Stomach smooth muscle (tissue), 2 donors: Measurements from ENCODE around the gene UGT1A3.

Experiments used
- H3K27ac ChIP-seq: one replicate; pipeline ENCODE4 v1.7.0; 2013; ENCODE audit warnings: mild to moderate bottlenecking, low read length, inconsistent platforms
- H3K27me3 ChIP-seq, 2 donors: one replicate each; pipeline ENCODE4 v1.7.0; 2013; ENCODE audit warnings: low read length in 2 of 2; ENCODE audit not compliant: insufficient read depth in 2 of 2, control insufficient read depth in 1 of 2
- H3K36me3 ChIP-seq, 2 donors: one replicate each; pipeline ENCODE4 v1.7.0; 2013; ENCODE audit warnings: low read length in 2 of 2; ENCODE audit not compliant: control insufficient read depth in 2 of 2, insufficient read depth in 2 of 2
- H3K4me1 ChIP-seq: one replicate; pipeline ENCODE4 v1.7.0; 2013; ENCODE audit warnings: low read length; ENCODE audit not compliant: control insufficient read depth, insufficient read depth
- H3K4me3 ChIP-seq, 2 donors: one replicate each; pipeline ENCODE4 v1.7.0; 2013; ENCODE audit warnings: low read length in 2 of 2
- H3K9ac ChIP-seq, 2 donors: one replicate each; pipeline ENCODE4 v1.7.0; 2013; ENCODE audit warnings: low read length in 2 of 2, mild to moderate bottlenecking in 1 of 2
- H3K9me3 ChIP-seq, 2 donors: one replicate each; pipeline ENCODE4 v1.7.0; 2013; ENCODE audit warnings: low read length in 2 of 2; ENCODE audit not compliant: control insufficient read depth in 2 of 2
- donor health status: healthy.
- donor health status: Pancreatic carcinoma.

The UGT1A3 gene

GRCh38 chr2:233760043-233760442, 31.2 kb downstream of the UGT1A3 start, which contains the start of gene UGT1A1:
TSS of gene UGT1A1 (plus strand) at chr2:233760270. CDS start at chr2:233760288, 18 bp downstream.
- Histone ChIP-seq H3K27me3 (no peaks in the 10 kb centered on the region), H3K27ac (no peak within 1 kb of the TSS), H3K9me3 (no peaks in the 10 kb centered on the region), H3K9ac (no peak within 1 kb of the TSS), H3K4me1 (no peaks in the 10 kb centered on the region), H3K4me3 (no peak within 1 kb of the TSS), H3K36me3 (no peaks in the 10 kb centered on the region)

- H3K4me1 ChIP-seq = no peaks in the 10 kb centered on the region
Measured at GRCh38 chr2:233761040-233761769, 32.4 kb downstream of the UGT1A3 start.

GRCh38 chr2:233764264-233764663, 35.4 kb downstream of the UGT1A3 start:
- no peak overlapping the region for H3K9ac ChIP-seq
- no peaks in the 10 kb centered on the region for H3K36me3 ChIP-seq
- H3K9me3 ChIP-seq = no peaks in the 10 kb centered on the region
- no peak overlapping the region for H3K4me3 ChIP-seq
- no peaks in the 10 kb centered on the region for H3K4me1 ChIP-seq
- H3K27ac ChIP-seq = no peak overlapping the region
- H3K27me3 ChIP-seq = peaks cover 0 to 3% of the 10 kb centered on the region in 2 donors

More at GRCh38 chr2:233761040-233761769, 32.4 kb downstream of the UGT1A3 start:
- no peaks in the 10 kb centered on the region for H3K9me3 ChIP-seq
- H3K27ac ChIP-seq = no peak overlapping the region
- H3K36me3 ChIP-seq = no peaks in the 10 kb centered on the region
- no peak overlapping the region for H3K9ac ChIP-seq
- no peak overlapping the region for H3K4me3 ChIP-seq
- peaks cover 0 to 3% of the 10 kb centered on the region in 2 donors for H3K27me3 ChIP-seq

- Histone ChIP-seq H3K4me1 (no peaks in the 10 kb centered on the region), H3K27me3 (peaks cover 0 to 4% of the 10 kb centered on the region in 2 donors), H3K4me3 (no peak overlapping the region), H3K9ac (no peak overlapping the region), H3K36me3 (no peaks in the 10 kb centered on the region), H3K27ac (no peak overlapping the region), H3K9me3 (no peaks in the 10 kb centered on the region)
Measured at GRCh38 chr2:233764761-233765160, 35.9 kb downstream of the UGT1A3 start.

GRCh38 chr2:233766416-233766815, 37.6 kb downstream of the UGT1A3 start:
- no peaks in the 10 kb centered on the region for H3K9me3 ChIP-seq
- no peak overlapping the region for H3K9ac ChIP-seq
- H3K4me3 ChIP-seq = no peak overlapping the region
- no peak overlapping the region for H3K27ac ChIP-seq
- no peaks in the 10 kb centered on the region for H3K4me1 ChIP-seq
- no peaks in the 10 kb centered on the region for H3K36me3 ChIP-seq
- H3K27me3 ChIP-seq = peaks cover 0 to 4% of the 10 kb centered on the region in 2 donors

- Histone ChIP-seq H3K9me3 (no peaks in the 10 kb centered on the region), H3K9ac (no peak overlapping the region), H3K4me3 (no peak overlapping the region), H3K27me3 (peaks cover 0 to 4% of the 10 kb centered on the region in 2 donors), H3K4me1 (no peaks in the 10 kb centered on the region), H3K27ac (no peak overlapping the region), H3K36me3 (no peaks in the 10 kb centered on the region)
Measured at GRCh38 chr2:233768076-233768475, 39.2 kb downstream of the UGT1A3 start.

GRCh38 chr2:233769260-233769659, 40.4 kb downstream of the UGT1A3 start:
- no peaks in the 10 kb centered on the region for H3K36me3 ChIP-seq

GRCh38 chr2:233772153-233772552, 43.3 kb downstream of the UGT1A3 start:
- H3K4me1 ChIP-seq = no peaks in the 10 kb centered on the region
- no peaks in the 10 kb centered on the region for H3K36me3 ChIP-seq
- H3K4me3 ChIP-seq = no peak overlapping the region
- no peak overlapping the region for H3K27ac ChIP-seq
- peaks cover 2 to 8% of the 10 kb centered on the region in 2 donors for H3K9me3 ChIP-seq
- peaks cover 0 to 4% of the 10 kb centered on the region in 2 donors for H3K27me3 ChIP-seq
- H3K9ac ChIP-seq = no peak overlapping the region

More at GRCh38 chr2:233769260-233769659, 40.4 kb downstream of the UGT1A3 start:
- Histone ChIP-seq H3K27ac (no peak overlapping the region), H3K9ac (no peak overlapping the region), H3K9me3 (no peaks in the 10 kb centered on the region), H3K27me3 (peaks cover 0 to 4% of the 10 kb centered on the region in 2 donors), H3K4me1 (no peaks in the 10 kb centered on the region), H3K4me3 (no peak overlapping the region)

- no peak overlapping the region for H3K27ac ChIP-seq
- no peak overlapping the region for H3K4me3 ChIP-seq
- peaks cover 2 to 9% of the 10 kb centered on the region in 2 donors for H3K9me3 ChIP-seq
- no peak overlapping the region for H3K9ac ChIP-seq
- no peaks in the 10 kb centered on the region for H3K4me1 ChIP-seq
- no peaks in the 10 kb centered on the region for H3K36me3 ChIP-seq
- peaks cover 0 to 5% of the 10 kb centered on the region in 2 donors for H3K27me3 ChIP-seq
Measured at GRCh38 chr2:233772583-233772982, 43.7 kb downstream of the UGT1A3 start.

- H3K9me3 ChIP-seq = peaks cover 4 to 15% of the 10 kb centered on the region in 2 donors
- peaks cover 0 to 5% of the 10 kb centered on the region in 2 donors for H3K27me3 ChIP-seq
- H3K9ac ChIP-seq = no peak overlapping the region
- no peak overlapping the region for H3K27ac ChIP-seq
- no peak overlapping the region for H3K4me3 ChIP-seq
- no peaks in the 10 kb centered on the region for H3K4me1 ChIP-seq
- no peaks in the 10 kb centered on the region for H3K36me3 ChIP-seq
Measured at GRCh38 chr2:233773854-233774253, 45.0 kb downstream of the UGT1A3 start.

- H3K9me3 ChIP-seq = peaks cover 6 to 17% of the 10 kb centered on the region in 2 donors
- H3K36me3 ChIP-seq = no peaks in the 10 kb centered on the region
- H3K4me3 ChIP-seq = no peak overlapping the region
- no peak overlapping the region for H3K9ac ChIP-seq
- no peaks in the 10 kb centered on the region for H3K4me1 ChIP-seq
- H3K27ac ChIP-seq = no peak overlapping the region
- peaks cover 0 to 3% of the 10 kb centered on the region in 2 donors for H3K27me3 ChIP-seq
Measured at GRCh38 chr2:233775414-233775813, 46.6 kb downstream of the UGT1A3 start.
